Esophagus squamous epithelium (tissue), 5 donors: ENCODE results near the gene PIWIL1. TPM values are rescaled to one million over a fixed set of nuclear protein-coding genes. Genes with fewer than 3 reads are reported as not detected.

Experiments
- DNase-seq: peaks from one replicate; lab custom pipeline; 2025; lab: John Stamatoyannopoulos, UW
- H3K27ac ChIP-seq, 4 donors: fragments of 200-600 bp; sonication (generic); one replicate each; pipeline ENCODE4 v1.5.1; 2016 to 2019; ENCODE audit warnings: mild to moderate bottlenecking in 1 of 4
- H3K27me3 ChIP-seq, 4 donors: fragments of 200-600 bp; sonication (generic); 1 replicate in 3 of 4; 2 replicates in 1 of 4; pipeline versions ENCODE4 v1.5.1 to v1.6.0; 2017 to 2021; ENCODE audit warnings: antibody characterized with exemption in 1 of 4
- H3K36me3 ChIP-seq, 3 donors: fragments of 200-600 bp; sonication (generic); one replicate each; pipeline ENCODE4 v1.5.1; 2016 to 2019
- H3K4me1 ChIP-seq, 3 donors: fragments of 200-600 bp; sonication (generic); one replicate each; pipeline ENCODE4 v1.5.1; 2017 to 2019
- H3K4me3 ChIP-seq, 4 donors: fragments of 200-600 bp; sonication (generic); 1 replicate in 3 of 4; 2 replicates in 1 of 4; pipeline ENCODE4 v1.5.1; 2016 to 2019; ENCODE audit warnings: mild to moderate bottlenecking in 2 of 4, moderate library complexity in 1 of 4
- H3K9me3 ChIP-seq, 3 donors: fragments of 200-600 bp; sonication (generic); one replicate each; pipeline ENCODE4 v1.5.1; 2016 to 2019
- CTCF ChIP-seq, 6 experiments: fragments of 450-650 bp in 4 of 6; fragments of 200-600 bp in 2 of 6; sonication (generic) in 2 of 6; IDR thresholded peaks; one replicate each; pipeline ENCODE4 v1.5.1; 2016 to 2019; ENCODE audit warnings: antibody characterized with exemption in 6 of 6, mild to moderate bottlenecking in 4 of 6, moderate library complexity in 4 of 6
- POLR2A ChIP-seq, 4 donors: fragments of 450-650 bp; IDR thresholded peaks; one replicate each; pipeline ENCODE4 v1.6.1; 2017; ENCODE audit warnings: antibody characterized with exemption in 4 of 4, mild to moderate bottlenecking in 4 of 4, moderate library complexity in 3 of 4
- WGBS, 2 donors: methylation state at CpG; one replicate each; pipeline ENCODE4 v1.1.5; 2018; 5-methylcytosine and 5-hydroxymethylcytosine counted together
- intact Hi-C: fragments of 100-400 bp; cut with DNase I; formaldehyde crosslinking; loops from one replicate; pipeline ENCODE4 v1.15.0; 2022
- total RNA-seq, 4 donors: library from RNA; depleted of rRNA; stranded (reverse); fragments of >200 nt; gene quantifications; one replicate each; pipeline ENCODE4 v1.1.0, GENCODE V29; 2016
- donor health status: DM: yes; HTN: yes; CAD: no.

PIWIL1 gene
- total RNA-seq, 4 donors from 2014 or later: 0.09 TPM; not detected in 3

- no peak overlapping the region for H3K4me3 ChIP-seq
- H3K9me3 ChIP-seq: no peaks in the 10 kb centered on the region
- H3K4me1 ChIP-seq: peaks cover 0 to 15% (median 3%) of the 10 kb centered on the region in 3 donors
- TF ChIP-seq CTCF (IDR thresholded peaks at IDR 0.05) (no peak), POLR2A (IDR thresholded peaks at IDR 0.05) (no peak)
- WGBS, 2 donors: 43 to 85% methylated on average over 7 of the region's 7 CpGs
- intact Hi-C loops: no loop called here
- H3K36me3 ChIP-seq: no peaks in the 10 kb centered on the region
- H3K27ac ChIP-seq: no peak overlapping the region
- DNase-seq: no peak
- H3K27me3 ChIP-seq: peaks cover 0 to 11% (median 0%) of the 10 kb centered on the region in 4 donors
Observed at GRCh38 chr12:130347588-130347987, 9.9 kb downstream of the PIWIL1 start.

- Histone ChIP-seq H3K27me3 (peaks cover 0 to 32% (median 0%) of the 10 kb centered on the region in 4 donors), H3K36me3 (no peaks in the 10 kb centered on the region), H3K9me3 (no peaks in the 10 kb centered on the region), H3K4me1 (peaks cover 0 to 15% (median 3%) of the 10 kb centered on the region in 3 donors), H3K27ac (no peak overlapping the region), H3K4me3 (no peak overlapping the region)
- TF ChIP-seq POLR2A (IDR thresholded peaks at IDR 0.05) (no peak), CTCF (IDR thresholded peaks at IDR 0.05) (no peak)
- 24 to 59% methylated on average over 2 of the region's 2 CpGs for WGBS, 2 donors
- no peak for DNase-seq
- intact Hi-C loops: no loop called here
Observed at GRCh38 chr12:130350715-130351114, 13.0 kb downstream of the PIWIL1 start.

GRCh38 chr12:130351326-130351725 is 13.6 kb downstream of the PIWIL1 start:
- Histone ChIP-seq H3K27me3 (peaks cover 0 to 35% (median 0%) of the 10 kb centered on the region in 4 donors), H3K27ac (no peak overlapping the region), H3K4me1 (peaks cover 0 to 15% (median 3%) of the 10 kb centered on the region in 3 donors)

GRCh38 chr12:130353081-130353480 is 15.4 kb downstream of the PIWIL1 start:
- intact Hi-C loops: no loop called here
- TF ChIP-seq POLR2A (IDR thresholded peaks at IDR 0.05): no peak
- no peak for TF ChIP-seq CTCF (IDR thresholded peaks at IDR 0.05)
- Histone ChIP-seq H3K9me3 (no peaks in the 10 kb centered on the region), H3K27ac (no peak overlapping the region), H3K36me3 (no peaks in the 10 kb centered on the region), H3K4me3 (no peak overlapping the region), H3K4me1 (peaks cover 0 to 19% (median 3%) of the 10 kb centered on the region in 3 donors), H3K27me3 (peaks cover 0 to 52% (median 0%) of the 10 kb centered on the region in 4 donors)
- no peak for DNase-seq

More at GRCh38 chr12:130351326-130351725, 13.6 kb downstream of the PIWIL1 start:
- 36 to 52% methylated on average over 5 of the region's 5 CpGs for WGBS, 2 donors
- TF ChIP-seq CTCF (IDR thresholded peaks at IDR 0.05): no peak
- TF ChIP-seq POLR2A (IDR thresholded peaks at IDR 0.05): no peak
- Histone ChIP-seq H3K36me3 (no peaks in the 10 kb centered on the region), H3K4me3 (no peak overlapping the region), H3K9me3 (no peaks in the 10 kb centered on the region)
- intact Hi-C loops: no loop called here
- DNase-seq: no peak

GRCh38 chr12:130354407-130354806 is 16.7 kb downstream of the PIWIL1 start:
- H3K36me3 ChIP-seq: no peaks in the 10 kb centered on the region
- no peak overlapping the region for H3K27ac ChIP-seq
- TF ChIP-seq POLR2A (IDR thresholded peaks at IDR 0.05) (no peak), CTCF (IDR thresholded peaks at IDR 0.05) (no peak)
- intact Hi-C loops: no loop called here
- H3K9me3 ChIP-seq: no peaks in the 10 kb centered on the region
- peaks cover 0 to 55% (median 0%) of the 10 kb centered on the region in 4 donors for H3K27me3 ChIP-seq
- no peak overlapping the region for H3K4me3 ChIP-seq
- DNase-seq: no peak
- WGBS, 2 donors: 56 to 58% methylated on average over 7 of the region's 7 CpGs
- peaks cover 0 to 19% (median 3%) of the 10 kb centered on the region in 3 donors for H3K4me1 ChIP-seq
